T-helper 2 cell treated with Interferon-gamma antibody and Interleukin-4, amounts not matched to agents 5 μg/mL and 100 μg/mL, for 36 hours (primary cell): ENCODE data around the gene UNC79.

ENCODE experiments used
- DNase-seq: peaks from one replicate; pipeline ENCODE4 v3.0.0; 2021; ENCODE audit warnings: low spot score
- H3K27ac Mint-ChIP-seq: one replicate; pipeline ENCODE4 v1.8.0; 2021; ENCODE audit warnings: mild to moderate bottlenecking, mixed read lengths
- H3K27me3 Mint-ChIP-seq: one replicate; pipeline ENCODE4 v1.8.0; 2021; ENCODE audit warnings: low read depth, mixed read lengths
- H3K36me3 Mint-ChIP-seq: one replicate; pipeline ENCODE4 v1.8.0; 2021; ENCODE audit warnings: low read depth, mixed read lengths
- H3K4me1 Mint-ChIP-seq: one replicate; pipeline ENCODE4 v1.8.0; 2021; ENCODE audit warnings: low read depth, mixed read lengths
- H3K4me3 Mint-ChIP-seq: one replicate; pipeline ENCODE4 v1.8.0; 2022; ENCODE audit warnings: mild to moderate bottlenecking, moderate library complexity, mixed read lengths
- H3K9me3 Mint-ChIP-seq: one replicate; pipeline ENCODE4 v1.8.0; 2021; ENCODE audit warnings: mixed read lengths

UNC79 gene

DNA sequence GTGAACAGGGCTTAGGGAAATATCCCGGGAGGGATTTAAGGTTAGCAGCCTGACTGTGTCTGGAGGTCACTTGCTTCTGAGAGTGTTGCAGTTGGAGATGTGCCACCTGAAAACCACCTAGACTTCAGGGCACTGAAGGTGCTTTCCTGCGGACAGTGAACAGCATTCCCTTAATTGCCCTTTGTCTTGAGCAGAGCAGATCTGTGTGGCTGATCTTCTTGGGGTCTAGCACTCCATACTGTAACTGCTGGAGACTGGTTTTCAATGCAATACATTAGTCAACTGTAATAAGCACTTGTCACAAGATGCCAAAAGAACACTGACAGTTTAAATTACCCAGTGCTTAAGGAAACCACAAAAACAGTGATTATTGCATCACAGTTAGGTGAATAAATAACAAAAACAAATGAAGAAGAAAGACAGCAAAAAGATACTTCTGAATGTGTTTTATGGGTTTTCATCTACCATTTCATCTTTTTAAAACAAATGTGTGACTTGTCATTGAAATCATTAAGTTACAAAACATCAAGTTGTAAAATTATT is 245.7 kb downstream of the UNC79 start:
- H3K27ac Mint-ChIP-seq: no peak overlapping the region
- peaks cover 9% of the 10 kb centered on the region for H3K27me3 Mint-ChIP-seq
- H3K4me1 Mint-ChIP-seq: no peaks in the 10 kb centered on the region
- H3K36me3 Mint-ChIP-seq: no peaks in the 10 kb centered on the region
- DNase-seq: no peak
- H3K9me3 Mint-ChIP-seq: no peaks in the 10 kb centered on the region
- H3K4me3 Mint-ChIP-seq: no peak overlapping the region

DNA sequence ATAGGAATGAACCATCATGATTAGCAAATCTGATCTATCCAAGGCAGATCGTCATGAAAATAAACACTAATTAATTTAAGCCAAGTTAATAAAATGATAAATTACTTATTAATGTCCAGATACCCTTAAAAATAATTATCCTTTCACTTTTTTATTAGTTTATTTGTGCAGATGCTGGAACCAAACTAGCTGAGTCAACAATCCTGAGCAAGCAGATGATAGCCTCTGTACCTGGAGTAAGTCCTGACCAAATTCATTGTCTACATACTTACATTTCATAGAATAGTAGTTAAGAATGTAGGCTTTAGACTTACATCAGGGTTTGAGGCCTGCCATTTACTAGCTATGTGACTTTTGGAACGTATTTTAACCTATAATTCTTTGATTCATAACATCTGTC is 251.7 kb downstream of the UNC79 start:
- H3K27ac Mint-ChIP-seq: no peak overlapping the region
- H3K36me3 Mint-ChIP-seq: no peaks in the 10 kb centered on the region
- H3K4me3 Mint-ChIP-seq: no peak overlapping the region
- H3K27me3 Mint-ChIP-seq: peaks cover 12% of the 10 kb centered on the region
- no peaks in the 10 kb centered on the region for H3K4me1 Mint-ChIP-seq
- H3K9me3 Mint-ChIP-seq: no peaks in the 10 kb centered on the region
- no peak for DNase-seq

DNA sequence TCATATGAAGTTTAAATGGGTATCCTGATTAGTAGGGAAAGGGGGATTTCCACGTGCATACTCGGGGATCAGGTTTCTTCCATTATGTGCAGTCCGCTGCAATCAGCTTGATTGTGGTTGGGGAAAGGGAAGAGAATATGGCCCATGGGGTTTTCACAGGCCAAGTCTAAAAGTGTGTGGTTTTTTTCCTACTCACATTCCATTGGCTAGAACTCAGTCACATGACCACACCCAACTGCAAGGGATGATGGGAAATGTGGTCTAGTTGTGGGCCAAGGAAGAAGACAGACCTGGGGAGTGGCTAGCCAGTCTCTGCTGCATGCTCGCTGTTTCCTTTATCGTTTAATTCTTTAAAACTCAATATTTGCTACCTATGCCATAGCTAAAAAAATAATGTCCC is 252.5 kb downstream of the UNC79 start:
- Mint-ChIP-seq H3K4me3 (no peak overlapping the region), H3K27me3 (peaks cover 20% of the 10 kb centered on the region), H3K4me1 (no peaks in the 10 kb centered on the region), H3K9me3 (no peaks in the 10 kb centered on the region), H3K36me3 (no peaks in the 10 kb centered on the region), H3K27ac (no peak overlapping the region)
- DNase-seq: no peak

DNA sequence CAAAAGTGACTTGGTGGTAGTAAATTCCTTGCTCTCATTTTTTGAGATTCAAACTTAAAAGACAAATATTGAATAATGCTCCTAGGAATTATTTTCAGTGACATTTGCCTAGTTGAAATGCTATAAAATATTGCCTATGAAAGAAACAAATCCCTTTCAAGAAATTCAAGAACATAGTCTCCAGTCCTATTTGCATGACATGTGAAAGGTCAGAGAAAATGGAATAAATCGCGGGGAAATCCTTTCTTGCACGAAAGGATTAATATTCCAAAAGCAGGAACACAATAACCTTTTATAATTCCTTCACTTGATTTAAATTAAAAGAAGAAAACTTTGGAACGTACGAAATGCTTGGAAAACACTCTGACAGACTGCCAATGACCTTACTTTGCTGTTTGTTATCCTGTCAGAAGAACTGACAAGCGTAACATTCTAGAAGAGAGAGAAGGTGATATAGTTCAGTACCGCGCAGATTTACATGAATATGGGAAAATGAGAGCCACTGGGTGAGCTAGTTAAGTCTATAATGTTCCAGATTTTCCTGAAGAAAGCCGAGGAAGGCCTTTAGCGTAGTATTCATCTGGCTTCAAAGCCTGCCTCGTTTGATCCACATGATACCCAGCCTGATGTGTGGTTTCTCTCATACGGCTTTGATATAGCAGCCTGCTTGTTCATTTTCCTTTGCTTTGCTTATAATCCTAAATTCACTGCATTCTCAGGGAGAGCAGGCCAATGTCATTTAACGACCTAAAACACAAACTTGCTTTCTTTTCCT is 254.6 kb downstream of the UNC79 start:
- no peak for DNase-seq
- Mint-ChIP-seq H3K27ac (no peak overlapping the region), H3K4me1 (no peaks in the 10 kb centered on the region), H3K9me3 (no peaks in the 10 kb centered on the region), H3K4me3 (no peak overlapping the region), H3K27me3 (peaks cover 21% of the 10 kb centered on the region), H3K36me3 (no peaks in the 10 kb centered on the region)

DNA sequence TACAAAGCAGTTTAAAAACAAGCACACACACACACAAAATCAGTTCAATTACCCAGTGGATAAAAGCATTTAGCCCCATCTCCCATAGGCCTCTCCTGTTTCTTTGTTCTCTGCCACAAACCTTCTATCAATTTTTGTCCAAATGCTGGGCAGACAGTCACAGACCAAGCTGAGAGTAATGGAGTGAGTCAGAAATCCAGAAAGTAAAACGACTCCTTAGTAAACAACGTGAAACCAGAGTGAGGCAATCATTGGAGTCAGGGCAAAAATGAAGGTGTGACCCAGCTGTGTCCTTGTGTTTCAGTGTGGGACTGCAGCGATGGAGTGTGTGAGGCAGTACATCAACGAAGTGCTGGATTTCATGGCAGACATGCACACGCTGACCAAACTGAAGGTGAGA is 255.5 kb downstream of the UNC79 start:
- no peak for DNase-seq
- Mint-ChIP-seq H3K36me3 (no peaks in the 10 kb centered on the region), H3K4me3 (no peak overlapping the region), H3K27ac (no peak overlapping the region), H3K27me3 (peaks cover 21% of the 10 kb centered on the region), H3K4me1 (no peaks in the 10 kb centered on the region), H3K9me3 (no peaks in the 10 kb centered on the region)

DNA sequence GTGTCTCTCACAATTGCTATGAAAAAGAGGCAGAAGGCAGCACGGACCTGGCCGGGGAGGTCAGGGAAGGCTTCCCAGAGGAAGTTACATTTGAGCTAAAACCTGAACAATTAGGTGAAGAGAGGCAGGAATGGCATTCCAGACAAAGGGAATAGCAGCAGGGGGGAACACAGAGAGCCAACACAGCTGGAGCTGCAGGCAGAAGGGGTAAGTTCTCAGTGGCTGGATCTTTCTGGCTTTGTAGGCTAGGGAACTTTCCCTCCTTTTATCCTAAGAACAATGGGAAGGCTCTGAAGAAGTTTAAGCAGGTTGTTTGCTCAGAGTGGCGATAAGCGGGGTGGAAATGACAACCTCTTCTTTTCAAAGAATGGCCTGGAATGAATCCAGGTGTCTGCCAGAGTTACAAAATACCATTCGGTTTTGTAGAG is 257.5 kb downstream of the UNC79 start:
- no peaks in the 10 kb centered on the region for H3K36me3 Mint-ChIP-seq
- no peak overlapping the region for H3K4me3 Mint-ChIP-seq
- H3K27ac Mint-ChIP-seq: no peak overlapping the region

DNA sequence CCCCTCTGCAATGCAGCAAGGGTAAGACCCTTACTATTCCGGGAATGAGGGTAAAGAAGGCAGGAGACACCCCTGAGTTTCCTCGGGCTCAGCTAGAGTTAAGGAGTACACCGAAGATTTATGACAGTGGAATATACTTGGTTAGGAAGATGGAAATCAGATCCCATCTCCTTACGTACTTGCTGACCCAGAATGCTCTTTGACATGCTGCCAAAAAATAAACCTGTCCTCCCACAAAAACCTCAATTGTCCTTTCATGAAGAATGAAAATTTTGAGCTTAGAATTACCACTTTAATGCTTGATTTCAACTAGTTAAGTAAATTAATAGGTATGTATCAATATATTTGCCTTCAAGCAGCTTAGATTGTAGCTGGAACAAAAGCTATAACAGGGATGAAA is 258.1 kb downstream of the UNC79 start:
- no peaks in the 10 kb centered on the region for H3K4me1 Mint-ChIP-seq
- H3K9me3 Mint-ChIP-seq: no peaks in the 10 kb centered on the region
- DNase-seq: no peak
- H3K27ac Mint-ChIP-seq: no peak overlapping the region
- no peak overlapping the region for H3K4me3 Mint-ChIP-seq
- H3K36me3 Mint-ChIP-seq: no peaks in the 10 kb centered on the region
- H3K27me3 Mint-ChIP-seq: peaks cover 20% of the 10 kb centered on the region

More for the DNA sequence above, 257.5 kb downstream of the UNC79 start:
- DNase-seq: no peak
- Mint-ChIP-seq H3K9me3 (no peaks in the 10 kb centered on the region), H3K27me3 (peaks cover 20% of the 10 kb centered on the region), H3K4me1 (no peaks in the 10 kb centered on the region)

DNA sequence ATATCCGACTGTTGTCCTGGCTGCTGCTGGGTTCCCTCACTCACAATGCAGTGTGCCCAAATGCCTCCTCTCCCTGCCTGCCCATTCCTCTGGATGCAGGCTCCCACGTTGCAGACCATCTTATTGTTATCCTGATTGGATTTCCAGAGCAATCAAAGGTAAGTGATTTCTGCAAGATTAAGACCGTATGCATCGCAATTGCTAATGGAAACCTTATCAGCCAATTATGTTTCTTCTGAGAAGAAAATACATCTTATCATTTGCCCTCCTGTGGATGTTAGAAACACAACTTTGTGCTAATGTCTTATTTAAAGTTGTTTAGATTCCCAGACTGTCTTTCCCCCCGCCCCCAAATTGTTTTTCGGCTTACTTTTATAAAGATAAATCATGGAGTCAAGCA is 259.4 kb downstream of the UNC79 start:
- H3K9me3 Mint-ChIP-seq: no peaks in the 10 kb centered on the region
- peaks cover 18% of the 10 kb centered on the region for H3K27me3 Mint-ChIP-seq
- no peak for DNase-seq
- H3K36me3 Mint-ChIP-seq: no peaks in the 10 kb centered on the region
- no peak overlapping the region for H3K27ac Mint-ChIP-seq
- H3K4me3 Mint-ChIP-seq: no peak overlapping the region
- H3K4me1 Mint-ChIP-seq: no peaks in the 10 kb centered on the region

DNA sequence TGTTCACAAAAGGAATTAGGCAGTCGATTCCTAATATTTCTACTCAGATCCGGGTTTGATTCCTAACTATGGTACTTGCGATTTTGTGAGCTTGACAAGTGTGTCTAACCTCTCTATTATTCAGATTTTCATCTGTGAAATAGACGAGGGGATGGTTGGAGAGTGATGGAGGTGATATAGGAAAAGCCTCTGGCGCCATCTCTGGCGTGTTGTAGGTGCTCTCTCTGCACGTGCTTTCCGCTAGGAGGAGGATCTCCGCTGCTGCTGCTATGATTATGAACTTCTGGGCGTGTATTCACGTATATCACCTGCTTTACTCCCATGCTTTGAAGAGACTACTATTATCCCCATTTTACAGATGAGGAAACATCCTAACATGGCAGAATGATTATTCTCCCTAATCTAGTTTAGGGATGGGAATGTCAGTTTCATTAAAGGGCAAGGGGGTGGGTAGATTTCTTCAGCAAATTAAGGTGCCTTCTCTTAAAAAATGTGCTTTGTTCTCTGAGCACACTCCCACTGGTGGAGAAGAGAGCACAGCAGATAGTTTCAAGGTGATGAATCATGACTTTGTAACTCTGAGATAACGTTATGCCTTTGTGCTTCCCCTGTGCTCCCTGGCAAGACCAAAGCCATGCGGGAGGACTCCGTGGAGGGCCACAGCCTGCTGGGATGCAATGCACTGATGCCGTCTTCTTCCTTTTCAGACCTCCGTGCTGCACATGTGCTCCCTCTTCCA is 260.5 kb downstream of the UNC79 start:
- no peaks in the 10 kb centered on the region for H3K36me3 Mint-ChIP-seq
- H3K27ac Mint-ChIP-seq: no peak overlapping the region
- peaks cover 16% of the 10 kb centered on the region for H3K27me3 Mint-ChIP-seq
- H3K9me3 Mint-ChIP-seq: no peaks in the 10 kb centered on the region
- no peak overlapping the region for H3K4me3 Mint-ChIP-seq
- H3K4me1 Mint-ChIP-seq: no peaks in the 10 kb centered on the region
- no peak for DNase-seq

DNA sequence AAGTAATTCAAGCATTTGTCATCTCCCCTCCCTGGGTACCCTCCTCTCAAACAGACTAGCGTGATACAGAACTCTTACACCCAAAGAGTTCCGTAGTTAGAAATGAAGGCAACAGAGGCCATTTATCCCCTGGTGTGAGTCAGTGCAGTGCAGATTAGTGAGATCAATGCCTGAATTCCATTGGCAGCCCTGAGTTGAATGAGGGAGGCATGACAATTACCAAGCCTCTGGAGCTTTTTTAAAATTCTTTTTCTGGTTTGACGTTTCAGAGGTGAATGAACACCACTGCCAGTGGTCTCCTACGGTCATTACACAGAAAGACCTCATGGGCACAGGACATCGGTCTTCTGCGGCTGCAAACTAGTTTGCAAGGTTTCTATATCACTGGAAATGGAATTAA is 263.2 kb downstream of the UNC79 start:
- no peaks in the 10 kb centered on the region for H3K36me3 Mint-ChIP-seq
- no peaks in the 10 kb centered on the region for H3K9me3 Mint-ChIP-seq
- no peak overlapping the region for H3K4me3 Mint-ChIP-seq
- peaks cover 4% of the 10 kb centered on the region for H3K27me3 Mint-ChIP-seq
- DNase-seq: no peak
- H3K4me1 Mint-ChIP-seq: no peaks in the 10 kb centered on the region
- no peak overlapping the region for H3K27ac Mint-ChIP-seq

DNA sequence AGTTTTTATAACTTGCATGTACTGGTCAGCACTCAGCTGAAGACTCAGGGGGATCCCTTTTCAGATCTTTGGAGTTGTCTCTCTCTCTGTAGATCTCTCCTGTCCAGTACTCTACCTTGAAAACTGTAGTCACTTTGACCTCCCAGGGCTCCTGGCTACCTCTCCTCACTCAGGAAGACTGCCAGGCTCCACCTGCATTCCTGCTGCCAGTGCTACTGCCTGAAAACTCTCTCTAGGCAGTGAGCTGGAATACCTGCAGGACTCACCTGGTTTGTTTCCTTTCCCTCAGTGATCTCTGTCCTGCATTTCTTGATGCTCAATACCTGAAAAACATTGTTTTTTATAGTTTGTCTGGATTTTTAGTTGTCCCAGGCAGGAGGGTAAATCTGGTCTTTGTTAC is 270.2 kb downstream of the UNC79 start:
- peaks cover 2% of the 10 kb centered on the region for H3K27me3 Mint-ChIP-seq
- H3K4me1 Mint-ChIP-seq: no peaks in the 10 kb centered on the region
- H3K36me3 Mint-ChIP-seq: no peaks in the 10 kb centered on the region
- no peaks in the 10 kb centered on the region for H3K9me3 Mint-ChIP-seq
- no peak overlapping the region for H3K27ac Mint-ChIP-seq
- no peak for DNase-seq
- H3K4me3 Mint-ChIP-seq: no peak overlapping the region

DNA sequence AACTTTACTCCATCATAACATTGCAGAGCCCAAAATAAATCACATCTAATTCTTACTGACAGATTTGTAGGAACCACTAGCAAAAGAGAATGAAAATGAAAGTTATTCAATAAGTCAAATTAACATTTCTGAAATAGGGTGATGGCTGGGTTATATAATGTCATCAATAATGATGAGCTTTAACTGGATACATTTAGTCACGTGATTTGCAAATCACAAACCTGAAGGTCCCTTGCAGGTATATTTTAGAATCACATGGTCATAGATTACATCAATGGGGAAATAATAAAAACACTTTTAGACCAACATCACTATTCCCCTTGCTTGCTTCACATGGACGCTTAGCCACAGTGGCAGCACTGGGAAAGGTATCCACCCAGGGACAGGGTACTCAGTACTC is 270.8 kb downstream of the UNC79 start:
- DNase-seq: no peak
- H3K4me3 Mint-ChIP-seq: no peak overlapping the region
- no peaks in the 10 kb centered on the region for H3K9me3 Mint-ChIP-seq
- no peak overlapping the region for H3K27ac Mint-ChIP-seq
- H3K27me3 Mint-ChIP-seq: peaks cover 2% of the 10 kb centered on the region
- no peaks in the 10 kb centered on the region for H3K36me3 Mint-ChIP-seq
- no peaks in the 10 kb centered on the region for H3K4me1 Mint-ChIP-seq

DNA sequence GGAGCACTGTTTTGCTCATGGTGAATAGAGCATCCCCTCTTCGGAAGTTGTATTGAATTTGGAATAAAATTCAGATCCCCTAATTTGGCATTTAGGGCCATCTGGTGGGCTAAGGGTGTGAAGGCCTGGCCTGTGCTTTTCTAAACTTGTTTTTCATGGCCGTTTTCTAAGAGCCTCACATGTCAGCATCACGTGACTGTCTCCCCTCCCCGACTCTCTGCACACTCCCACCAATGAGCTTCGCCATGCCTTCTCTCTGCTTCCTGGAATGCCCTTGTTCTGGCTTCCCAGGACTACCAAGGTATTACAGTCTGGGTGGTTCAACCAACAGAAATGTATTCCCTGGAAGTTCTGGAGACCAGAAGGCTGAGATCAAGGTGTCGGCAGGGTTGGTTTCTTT is 272.2 kb downstream of the UNC79 start:
- Mint-ChIP-seq H3K36me3 (no peaks in the 10 kb centered on the region), H3K4me1 (no peaks in the 10 kb centered on the region), H3K27me3 (no peaks in the 10 kb centered on the region), H3K4me3 (no peak overlapping the region), H3K27ac (no peak overlapping the region), H3K9me3 (no peaks in the 10 kb centered on the region)
- DNase-seq: no peak

DNA sequence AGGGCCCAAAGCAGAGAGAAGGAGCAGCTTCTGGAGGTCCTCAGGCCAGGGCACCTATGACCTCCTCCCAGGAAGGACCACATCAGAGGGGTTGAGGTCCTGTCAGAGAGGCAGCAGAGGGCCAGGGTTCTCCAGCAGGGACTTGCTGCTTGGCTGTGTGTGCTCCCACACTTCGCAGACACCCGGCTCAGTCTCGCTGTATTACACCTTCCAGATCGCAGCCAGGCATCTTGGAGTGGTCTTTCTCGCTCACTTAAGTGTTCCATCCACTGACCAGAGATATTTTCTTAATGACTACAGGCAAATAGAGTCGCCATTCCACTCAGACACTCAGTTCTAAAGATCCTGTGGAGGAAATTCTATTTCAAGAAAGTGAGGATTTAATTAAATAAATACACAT is 273.2 kb downstream of the UNC79 start:
- no peaks in the 10 kb centered on the region for H3K36me3 Mint-ChIP-seq
- no peaks in the 10 kb centered on the region for H3K9me3 Mint-ChIP-seq
- H3K27ac Mint-ChIP-seq: no peak overlapping the region
- no peaks in the 10 kb centered on the region for H3K27me3 Mint-ChIP-seq
- H3K4me1 Mint-ChIP-seq: no peaks in the 10 kb centered on the region
- DNase-seq: no peak
- no peak overlapping the region for H3K4me3 Mint-ChIP-seq
